HL-60 (cell line): ENCODE results near the gene PRTN3.

Experiments used
- DNase-seq, 2 experiments: peaks; one replicate each; pipeline ENCODE4 v3.0.0-alpha.2; 2010 to 2020; ENCODE audit warnings: low read depth in 1 of 2, low spot score in 1 of 2
- H3K27ac ChIP-seq: fragments of 250-450 bp; sonication (Bioruptor Pico); replicated peaks from 2 replicates; pipeline ENCODE4 v1.5.1; 2020; ENCODE audit warnings: mild to moderate bottlenecking, moderate library complexity
- H3K27me3 ChIP-seq: fragments of 250-450 bp; sonication (Bioruptor Pico); 2 replicates; pipeline ENCODE4 v1.5.1; 2021; ENCODE audit warnings: mild to moderate bottlenecking, moderate library complexity; ENCODE audit not compliant: insufficient read depth, poor library complexity, severe bottlenecking
- H3K4me3 ChIP-seq: replicated peaks from 2 replicates; pipeline ENCODE4 v1.5.1; 2011; ENCODE audit warnings: mild to moderate bottlenecking, control low read depth, low read length; ENCODE audit not compliant: insufficient read depth
- GABPA ChIP-seq: IDR thresholded peaks from 2 replicates; pipeline ENCODE4 v1.6.1; 2012; ENCODE audit warnings: low read depth
- POLR2AphosphoS5 ChIP-seq: IDR thresholded peaks from 2 replicates; pipeline ENCODE4 v1.6.1; 2012; ENCODE audit warnings: low read depth
- REST ChIP-seq: IDR thresholded peaks from 2 replicates; pipeline ENCODE4 v1.6.1; 2012; ENCODE audit warnings: low read depth; ENCODE audit not compliant: insufficient replicate concordance
- SPI1 ChIP-seq: IDR thresholded peaks from 2 replicates; pipeline ENCODE4 v1.6.1; 2012; ENCODE audit warnings: low read depth, mild to moderate bottlenecking, borderline replicate concordance
- long read RNA-seq: library from polyadenylated mRNA; unstranded; transcript quantifications from one replicate; pipeline ENCODE4 v2.0.0, GENCODE V29; 2020
- TF ChIP-seq, protein P1 (sequence below): IDR thresholded peaks from one replicate; pipeline ENCODE4 v1.5.1; 2011; ENCODE audit warnings: low read length, control low read depth, inconsistent platforms; ENCODE audit not compliant: insufficient read depth

PRTN3 gene
- long read RNA-seq, transcript PRTN3-202 (4 exons, 1,036 nt), result minor isoform, 19 of 147 reads
- long read RNA-seq, transcript PRTN3-201 (5 exons, 1,026 nt), result major isoform, 120 of 147 reads
- long read RNA-seq, partial matches to known transcripts, result 0 of 147 reads
- long read RNA-seq, other reads (novel, unspliced or antisense), result 8 of 147 reads

DNA sequence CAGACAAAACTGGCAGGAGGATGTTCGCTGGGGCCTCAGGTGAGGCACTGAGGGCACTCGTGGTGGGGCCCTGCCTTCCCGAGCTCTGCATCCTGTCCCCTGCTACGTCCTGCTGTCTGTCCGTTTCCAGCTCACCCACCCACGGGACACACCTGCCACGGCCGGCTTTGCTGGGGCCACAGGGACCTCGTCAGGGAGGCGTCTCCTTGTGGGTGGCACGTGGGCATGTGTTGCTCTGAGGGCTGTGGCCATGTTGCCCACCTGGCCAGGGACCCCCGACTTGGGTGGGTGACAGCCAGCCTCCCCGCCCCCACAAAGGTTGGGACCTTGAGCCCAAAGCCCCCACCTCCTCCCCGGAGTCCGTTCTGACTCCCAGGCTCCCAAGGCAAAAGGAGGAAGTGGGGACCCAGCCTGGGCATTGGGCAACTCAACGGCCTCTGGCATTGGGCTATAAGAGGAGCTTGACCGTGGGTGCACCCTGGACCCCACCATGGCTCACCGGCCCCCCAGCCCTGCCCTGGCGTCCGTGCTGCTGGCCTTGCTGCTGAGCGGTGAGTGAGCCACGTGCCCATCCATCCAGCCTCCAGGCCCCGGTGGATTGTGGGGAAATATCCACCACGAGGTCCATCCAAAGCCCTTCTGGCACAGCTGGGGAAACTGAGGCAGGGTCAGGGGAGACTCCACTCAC is at the start of gene PRTN3:
Gene PRTN3, plus strand, starts transcription at position 481 of the 688 bp plus-strand sequence. Its CDS starts 10 bp downstream, at position 491.
- Histone ChIP-seq H3K4me3 (peak within 1 kb of the TSS; percentile 68), H3K27ac (peak within 1 kb of the TSS; percentile 82), H3K27me3 (no peaks in the 10 kb centered on the region)
- TF ChIP-seq SPI1 (peak; percentile 98), REST (no peak), POLR2AphosphoS5 (peak; percentile 98)
- peak; percentile 90 for DNase-seq

GRCh38 chr19:791007-791566 is 49.7 kb upstream of the PRTN3 start:
- no peak for DNase-seq
- no peak overlapping the region for H3K4me3 ChIP-seq
- no peaks in the 10 kb centered on the region for H3K27me3 ChIP-seq
- TF ChIP-seq, protein P1, sequence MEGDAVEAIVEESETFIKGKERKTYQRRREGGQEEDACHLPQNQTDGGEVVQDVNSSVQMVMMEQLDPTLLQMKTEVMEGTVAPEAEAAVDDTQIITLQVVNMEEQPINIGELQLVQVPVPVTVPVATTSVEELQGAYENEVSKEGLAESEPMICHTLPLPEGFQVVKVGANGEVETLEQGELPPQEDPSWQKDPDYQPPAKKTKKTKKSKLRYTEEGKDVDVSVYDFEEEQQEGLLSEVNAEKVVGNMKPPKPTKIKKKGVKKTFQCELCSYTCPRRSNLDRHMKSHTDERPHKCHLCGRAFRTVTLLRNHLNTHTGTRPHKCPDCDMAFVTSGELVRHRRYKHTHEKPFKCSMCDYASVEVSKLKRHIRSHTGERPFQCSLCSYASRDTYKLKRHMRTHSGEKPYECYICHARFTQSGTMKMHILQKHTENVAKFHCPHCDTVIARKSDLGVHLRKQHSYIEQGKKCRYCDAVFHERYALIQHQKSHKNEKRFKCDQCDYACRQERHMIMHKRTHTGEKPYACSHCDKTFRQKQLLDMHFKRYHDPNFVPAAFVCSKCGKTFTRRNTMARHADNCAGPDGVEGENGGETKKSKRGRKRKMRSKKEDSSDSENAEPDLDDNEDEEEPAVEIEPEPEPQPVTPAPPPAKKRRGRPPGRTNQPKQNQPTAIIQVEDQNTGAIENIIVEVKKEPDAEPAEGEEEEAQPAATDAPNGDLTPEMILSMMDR, result no peak
- H3K27ac ChIP-seq, result no peak overlapping the region

- TF ChIP-seq SPI1 (no peak), POLR2AphosphoS5 (no peak), GABPA (no peak), REST (no peak)
- TF ChIP-seq, protein P1, result no peak
- Histone ChIP-seq H3K4me3 (no peak overlapping the region), H3K27ac (no peak overlapping the region), H3K27me3 (no peaks in the 10 kb centered on the region)
- DNase-seq, result no peak
These were observed 49.1 kb upstream of the PRTN3 start for GRCh38 chr19:791567-792305.

- Histone ChIP-seq H3K27me3 (no peaks in the 10 kb centered on the region), H3K27ac (no peak overlapping the region), H3K4me3 (no peak overlapping the region)
- TF ChIP-seq, protein P1, result no peak
- no peak for TF ChIP-seq POLR2AphosphoS5
- TF ChIP-seq GABPA, result no peak
- no peak for TF ChIP-seq REST
- TF ChIP-seq SPI1, result no peak
- no peak for DNase-seq
These were observed 48.4 kb upstream of the PRTN3 start for GRCh38 chr19:792306-792885.
